ENCODE data around the gene FKBP9.

Gene FKBP9

GRCh38 chr7:33050535-33051318 lies 93.5 kb downstream of the FKBP9 start:
- H3K27ac ChIP-seq (ENCODE audit: low read depth, low read length) = peak overlapping the region; percentile 38
- peaks cover 6% of the 10 kb centered on the region for H3K4me1 ChIP-seq (ENCODE audit: insufficient read depth, low read length)

DNA sequence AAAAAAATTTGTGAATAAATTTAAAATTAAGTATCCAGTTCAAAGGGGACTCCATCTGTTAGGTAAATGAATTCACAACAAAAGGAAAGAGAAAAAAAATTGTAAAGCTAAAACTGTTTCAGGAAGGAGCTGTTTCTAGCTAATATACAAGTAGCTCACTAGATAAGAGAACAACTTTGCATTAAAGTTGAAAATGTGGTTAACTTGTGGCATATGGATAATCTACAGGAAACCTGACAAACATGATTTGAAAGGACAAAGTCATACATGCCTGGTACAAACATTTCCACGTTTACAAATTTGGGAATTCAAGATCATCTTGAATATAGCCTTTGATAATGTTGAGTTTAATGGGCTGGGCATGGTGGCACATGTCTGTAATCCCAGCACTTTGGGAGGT lies 96.5 kb downstream of the FKBP9 start:
- H3K27me3 ChIP-seq (ENCODE audit: control insufficient read depth in 1 of 2, insufficient read depth in 2 of 2, low read length in 2 of 2) = no peaks in the 10 kb centered on the region
- H3K4me3 ChIP-seq (ENCODE audit: low read depth in 1 of 2, low read length in 2 of 2) = no peak overlapping the region
- H3K9me3 ChIP-seq (ENCODE audit: low read length) = no peaks in the 10 kb centered on the region
- no peak overlapping the region for H3K9ac ChIP-seq (ENCODE audit: low read length)
- no peak overlapping the region for H3K27ac ChIP-seq (ENCODE audit: low read depth, low read length)
- no peaks in the 10 kb centered on the region for H3K36me3 ChIP-seq (ENCODE audit: insufficient read depth, low read length)
- peaks cover 8% of the 10 kb centered on the region for H3K4me1 ChIP-seq (ENCODE audit: insufficient read depth, low read length)

More at GRCh38 chr7:33050535-33051318, 93.5 kb downstream of the FKBP9 start:
- Histone ChIP-seq H3K9ac (ENCODE audit: low read length) (no peak overlapping the region), H3K4me3 (ENCODE audit: low read depth in 1 of 2, low read length in 2 of 2) (no peak overlapping the region), H3K36me3 (ENCODE audit: insufficient read depth, low read length) (no peaks in the 10 kb centered on the region), H3K27me3 (ENCODE audit: control insufficient read depth in 1 of 2, insufficient read depth in 2 of 2, low read length in 2 of 2) (no peaks in the 10 kb centered on the region), H3K9me3 (ENCODE audit: low read length) (no peaks in the 10 kb centered on the region)

GRCh38 chr7:33054261-33054964 lies 97.2 kb downstream of the FKBP9 start:
- H3K27ac ChIP-seq (ENCODE audit: low read depth, low read length) = no peak overlapping the region
- no peaks in the 10 kb centered on the region for H3K36me3 ChIP-seq (ENCODE audit: insufficient read depth, low read length)
- peaks cover 11% of the 10 kb centered on the region for H3K4me1 ChIP-seq (ENCODE audit: insufficient read depth, low read length)
- no peak overlapping the region for H3K9ac ChIP-seq (ENCODE audit: low read length)
- no peak overlapping the region for H3K4me3 ChIP-seq (ENCODE audit: low read depth in 1 of 2, low read length in 2 of 2)
- H3K27me3 ChIP-seq (ENCODE audit: control insufficient read depth in 1 of 2, insufficient read depth in 2 of 2, low read length in 2 of 2) = no peaks in the 10 kb centered on the region
- H3K9me3 ChIP-seq (ENCODE audit: low read length) = no peaks in the 10 kb centered on the region

GRCh38 chr7:33055158-33055557 lies 97.9 kb downstream of the FKBP9 start:
- H3K36me3 ChIP-seq (ENCODE audit: insufficient read depth, low read length) = no peaks in the 10 kb centered on the region
- peaks cover 11% of the 10 kb centered on the region for H3K4me1 ChIP-seq (ENCODE audit: insufficient read depth, low read length)

More at GRCh38 chr7:33055158-33055557, 97.9 kb downstream of the FKBP9 start:
- Histone ChIP-seq H3K9ac (ENCODE audit: low read length) (no peak overlapping the region), H3K9me3 (ENCODE audit: low read length) (no peaks in the 10 kb centered on the region), H3K27me3 (ENCODE audit: control insufficient read depth in 1 of 2, insufficient read depth in 2 of 2, low read length in 2 of 2) (no peaks in the 10 kb centered on the region), H3K4me3 (ENCODE audit: low read depth in 1 of 2, low read length in 2 of 2) (no peak overlapping the region), H3K27ac (ENCODE audit: low read depth, low read length) (no peak overlapping the region)
